Stimulated activated CD4-positive, alpha-beta T cell treated with anti-CD3 and anti-CD28 coated beads, TNF-alpha, amount 100 ng/mL, for 4 hours (primary cell): ENCODE data around the gene IKBKE.

ENCODE experiments used
- DNase-seq, 3 experiments: peaks; one replicate each; pipeline ENCODE4 v3.0.0-alpha.2; 2020; ENCODE audit warnings: low read depth in 3 of 3

The IKBKE gene

DNA sequence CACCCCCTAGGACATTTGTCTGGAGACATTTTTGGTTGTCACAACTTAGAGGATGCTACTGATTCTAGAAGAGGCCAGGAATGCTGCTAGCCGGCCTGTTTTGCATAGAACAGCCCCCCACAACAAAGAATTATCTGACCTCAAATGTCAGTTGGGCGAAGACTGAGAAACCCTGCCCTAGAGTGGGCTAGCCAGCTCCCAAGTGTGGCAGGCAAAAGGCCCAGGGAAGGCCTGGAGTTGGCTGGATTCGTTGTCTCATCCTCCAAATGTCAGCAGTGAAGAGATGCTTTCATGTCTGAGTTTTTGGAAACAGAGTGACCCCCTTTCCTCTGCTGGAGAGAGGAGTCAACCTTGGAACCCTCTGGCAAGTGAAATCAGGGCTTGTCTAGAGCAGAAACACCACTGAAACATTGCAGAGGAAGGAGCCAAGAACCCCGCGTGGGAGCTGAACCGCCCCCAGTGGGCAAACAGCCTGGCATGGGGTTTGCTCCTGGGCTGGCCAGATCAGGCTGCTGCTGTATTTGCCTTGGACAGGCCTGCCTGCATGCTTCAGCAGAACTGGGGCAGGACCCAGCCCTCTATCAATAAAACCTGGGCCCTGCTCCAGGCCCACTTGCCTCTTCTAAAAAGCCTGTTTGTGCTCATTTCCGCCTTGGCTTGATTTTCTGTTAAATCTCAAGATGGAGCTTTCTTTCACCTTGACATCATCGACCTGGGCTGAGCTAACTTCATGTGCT, 69.9 kb downstream of the IKBKE start:
- DNase-seq: no peak

- DNase-seq: no peak
Measured at GRCh38 chr1:206541236-206541833, 71.1 kb downstream of the IKBKE start.

DNA sequence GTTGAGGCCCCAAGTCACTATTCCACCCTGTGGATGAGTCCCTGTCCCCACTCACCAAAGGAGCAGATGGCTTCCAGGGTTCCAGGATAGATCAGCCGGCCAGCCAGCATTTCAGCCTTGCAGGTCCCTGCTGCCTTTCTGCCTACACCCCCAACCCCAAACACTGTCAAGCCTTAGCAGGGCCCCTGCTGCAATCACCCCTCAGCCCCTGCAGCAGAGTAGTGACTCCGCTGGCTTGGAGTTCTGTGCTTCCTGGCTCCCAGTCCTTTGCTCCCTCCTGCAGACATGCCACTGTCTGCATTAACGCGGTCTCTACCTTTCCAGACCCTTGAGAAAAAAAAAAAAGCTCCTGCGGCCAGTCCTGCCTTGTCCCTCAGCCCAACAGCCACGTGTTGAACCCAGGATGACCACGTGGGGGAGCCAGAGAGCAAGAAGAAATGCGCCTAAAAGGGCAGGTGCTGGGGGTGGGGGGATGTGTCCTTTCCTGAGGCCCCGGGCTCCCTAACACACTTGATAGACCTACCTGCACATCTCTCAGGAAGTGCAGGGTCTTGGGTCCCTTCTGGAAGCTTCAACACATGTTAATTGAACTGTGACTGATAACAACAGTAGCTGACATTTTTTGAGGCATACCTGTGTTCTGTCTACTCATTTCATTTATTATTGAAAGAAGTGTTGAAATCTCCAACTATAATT, 74.4 kb downstream of the IKBKE start:
- DNase-seq: peak; percentile 66 to 80 (median 79)

- no peak for DNase-seq
Measured at GRCh38 chr1:206545351-206545750, 75.1 kb downstream of the IKBKE start.
